Activated CD4-positive, alpha-beta memory T cell treated with anti-CD3 and anti-CD28 coated beads for 36 hours (primary cell): ENCODE measurements around the gene ELL. TPM values are rescaled to one million over a fixed set of nuclear protein-coding genes. Genes with fewer than 3 reads are reported as not detected.

Source experiments
- CTCF ChIA-PET: fragments of 350-600 bp; sonication (Branson Sonifier 250); formaldehyde crosslinking; loops from one replicate; lab custom pipeline; 2021; ENCODE audit warnings: antibody characterized with exemption, inconsistent platforms; lab: Charles Lee
- POLR2A ChIA-PET: fragments of 350-600 bp; sonication (Branson Sonifier 250); formaldehyde crosslinking; loops from one replicate; lab custom pipeline; 2021; ENCODE audit warnings: antibody characterized with exemption; lab: Charles Lee
- DNase-seq: peaks from one replicate; pipeline ENCODE4 v3.0.0-alpha.2; 2020
- H3K27ac Mint-ChIP-seq: one replicate; pipeline ENCODE4 v1.8.0; 2021; ENCODE audit warnings: mixed read lengths
- H3K27me3 Mint-ChIP-seq: one replicate; pipeline ENCODE4 v1.8.0; 2021; ENCODE audit warnings: mixed read lengths
- H3K36me3 Mint-ChIP-seq: one replicate; pipeline ENCODE4 v1.8.0; 2021; ENCODE audit warnings: mixed read lengths
- H3K4me1 Mint-ChIP-seq: one replicate; pipeline ENCODE4 v1.8.0; 2021; ENCODE audit warnings: low read depth, mixed read lengths
- H3K4me3 Mint-ChIP-seq: one replicate; pipeline ENCODE4 v1.8.0; 2021; ENCODE audit warnings: mild to moderate bottlenecking, mixed read lengths
- H3K9me3 Mint-ChIP-seq: one replicate; pipeline ENCODE4 v1.8.0; 2021; ENCODE audit warnings: mixed read lengths
- intact Hi-C: fragments of 100-400 bp; cut with micrococcal nuclease; formaldehyde crosslinking; loops from one replicate; pipeline ENCODE4 v1.15.1; 2023
- total RNA-seq, 2 experiments: library from RNA; stranded (reverse); gene quantifications; one replicate each; pipeline ENCODE4 v1.2.3, GENCODE V29; 2021

The ELL gene
- total RNA-seq, 2 experiments from 2014 or later, result 24.7 to 29.7 TPM

DNA sequence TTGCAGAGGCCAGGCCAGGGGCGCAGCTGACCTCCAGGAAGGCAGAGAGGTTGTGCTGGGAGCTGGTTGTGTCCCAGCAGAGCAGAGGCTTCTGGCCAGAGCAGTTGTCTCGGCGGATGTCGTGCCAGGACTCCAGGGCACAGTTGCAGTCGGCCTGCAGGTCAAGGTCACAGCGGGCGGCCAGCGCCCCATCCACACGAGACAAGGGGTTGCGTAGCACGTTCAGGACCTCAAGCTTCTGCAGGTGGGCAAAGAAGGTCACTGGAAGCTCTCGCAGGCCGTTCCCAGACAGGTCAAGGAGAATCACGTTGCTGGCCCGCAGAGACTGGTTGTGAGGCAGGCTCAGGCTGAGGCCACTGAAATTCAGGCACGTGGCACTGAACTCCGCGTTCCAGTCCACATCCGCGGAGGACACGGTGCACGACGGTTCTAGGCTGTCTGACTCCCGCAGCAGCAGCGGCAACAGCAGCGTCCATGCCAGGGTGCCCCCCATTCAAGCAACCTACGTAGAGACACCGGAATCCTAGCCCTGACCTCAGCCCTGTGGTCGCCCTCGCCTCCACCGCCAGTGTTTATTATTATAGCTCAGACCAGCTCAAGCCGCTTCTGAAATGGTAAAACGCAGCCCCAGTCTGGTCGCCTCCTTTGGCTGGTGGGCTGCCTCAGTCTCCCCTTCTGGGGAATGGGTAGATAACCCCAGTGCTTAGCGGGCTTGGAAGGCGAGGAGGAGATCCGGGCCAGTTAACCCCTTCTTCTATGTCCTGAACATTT lies 125.2 kb downstream of the ELL start:
- Mint-ChIP-seq H3K4me1 (no peaks in the 10 kb centered on the region), H3K9me3 (no peaks in the 10 kb centered on the region), H3K36me3 (no peaks in the 10 kb centered on the region), H3K4me3 (no peak overlapping the region), H3K27me3 (peaks cover 26% of the 10 kb centered on the region), H3K27ac (no peak overlapping the region)
- ChIA-PET CTCF (interaction anchor here (1.2 to 3.0 kb wide), 2 partner anchors 8 to 15 kb away, joined by 4 to 21 read pairs; no protein-coding TSS in a partner anchor), POLR2A (no interaction called here)
- DNase-seq, result no peak
- intact Hi-C loops, result no loop called here

DNA sequence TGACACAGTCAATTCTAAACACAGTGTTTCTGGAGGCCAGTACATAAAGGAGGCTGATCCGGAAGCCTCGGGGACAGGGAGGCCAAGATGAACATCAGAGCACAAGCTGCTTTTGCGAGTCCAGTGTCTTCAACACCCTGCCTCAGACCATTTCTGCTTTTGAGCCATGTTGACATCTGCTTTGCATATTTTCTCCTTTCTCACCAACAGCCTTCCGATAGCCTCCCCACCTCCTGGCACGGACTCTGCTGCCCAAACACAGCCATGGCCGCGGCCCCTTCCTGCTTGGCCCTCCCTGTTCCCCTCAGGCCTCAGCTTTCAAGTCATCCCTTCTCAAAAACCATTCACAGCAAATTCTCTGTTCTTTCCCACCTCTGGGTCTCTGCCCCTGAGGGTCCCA lies 128.0 kb downstream of the ELL start:
- Mint-ChIP-seq H3K27me3 (peaks cover 26% of the 10 kb centered on the region), H3K27ac (no peak overlapping the region), H3K4me3 (no peak overlapping the region), H3K9me3 (no peaks in the 10 kb centered on the region), H3K36me3 (no peaks in the 10 kb centered on the region), H3K4me1 (no peaks in the 10 kb centered on the region)
- intact Hi-C loops, result no loop called here
- ChIA-PET POLR2A (no interaction called here), CTCF (interaction anchor here (1.2 kb wide), 1 partner anchor 186 kb away, joined by 4 read pairs; no protein-coding TSS in a partner anchor)
- DNase-seq, result no peak

DNA sequence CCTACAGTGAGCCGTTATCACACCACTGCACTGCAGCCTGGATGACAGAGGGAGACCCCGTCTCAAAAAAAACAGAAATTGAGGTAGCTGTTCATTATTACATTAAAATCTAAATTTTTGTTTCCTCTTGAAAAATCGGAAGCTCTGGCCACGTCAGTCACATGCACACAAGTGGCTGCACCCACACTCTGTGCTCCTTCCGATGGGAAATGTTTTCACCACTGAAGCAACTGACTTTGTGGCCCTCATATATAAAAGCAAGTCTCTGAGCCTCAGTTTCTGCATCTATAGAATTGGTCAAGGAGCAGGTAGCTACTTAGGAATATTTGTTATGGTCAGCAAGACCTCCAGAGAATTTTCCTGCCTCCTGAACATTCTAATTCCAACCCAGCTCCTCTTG lies 128.9 kb downstream of the ELL start:
- Mint-ChIP-seq H3K4me1 (peaks cover 2% of the 10 kb centered on the region), H3K9me3 (no peaks in the 10 kb centered on the region), H3K36me3 (no peaks in the 10 kb centered on the region), H3K27ac (no peak overlapping the region), H3K4me3 (no peak overlapping the region), H3K27me3 (peaks cover 25% of the 10 kb centered on the region)
- CTCF ChIA-PET, result interaction anchor here (1.2 to 1.6 kb wide), 2 partner anchors 113 to 185 kb away, joined by 3 to 4 read pairs; no protein-coding TSS in a partner anchor
- DNase-seq, result no peak
- POLR2A ChIA-PET, result no interaction called here
- intact Hi-C loops, result no loop called here

Other genes with a start within 250 kb of the ELL start
- under 1 TPM; 0.36 to 0.39 TPM for gene IQCN, start 247.6 kb downstream of the ELL start, total RNA-seq
- 100 to 1,000 TPM; 232 to 236 TPM for gene JUND, start 240.4 kb downstream of the ELL start, total RNA-seq
- gene LSM4, start 199.0 kb downstream of the ELL start, total RNA-seq, result 100 to 1,000 TPM; 356 to 361 TPM
- gene PGPEP1, start 181.5 kb downstream of the ELL start, total RNA-seq, result 10 to 100 TPM; 29.0 to 30.8 TPM
- gene GDF15, start 135.9 kb downstream of the ELL start, total RNA-seq, result not detected
- not detected for gene LRRC25, start 124.4 kb downstream of the ELL start, total RNA-seq
- gene SSBP4, start 102.7 kb downstream of the ELL start, total RNA-seq, result 100 to 1,000 TPM in 1 of 2 experiments, 10 to 100 TPM in 1; 97.9 to 102 TPM
- 10 to 100 TPM; 19.3 to 20.0 TPM for gene ISYNA1, start 83.9 kb downstream of the ELL start, total RNA-seq
- gene FKBP8, start 21.5 kb upstream of the ELL start, total RNA-seq, result 100 to 1,000 TPM; 232 to 236 TPM
- gene KXD1, start 35.8 kb upstream of the ELL start, total RNA-seq, result 100 to 1,000 TPM; 112 to 114 TPM
- gene UBA52, start 49.8 kb upstream of the ELL start, total RNA-seq, result 1,000 to 10,000 TPM; 1,569 to 1,601 TPM
- gene REX1BD, start 66.7 kb upstream of the ELL start, total RNA-seq, result 10 to 100 TPM; 97.6 to 99.3 TPM
- not detected for gene CRLF1, start 84.7 kb upstream of the ELL start, total RNA-seq
- under 1 TPM; 0.24 to 0.40 TPM for gene TMEM59L, start 90.8 kb upstream of the ELL start, total RNA-seq
- gene KLHL26, start 115.0 kb upstream of the ELL start, total RNA-seq, result 10 to 100 TPM; 10.7 to 11.0 TPM
- gene CRTC1, start 161.6 kb upstream of the ELL start, total RNA-seq, result 1 to 10 TPM; 5.6 to 6.3 TPM